Endothelial cell (in vitro differentiated cells): Measurements from ENCODE around the gene TNFSF15. TPM values are rescaled to one million over a fixed set of nuclear protein-coding genes. Genes with fewer than 3 reads are reported as not detected.

Source experiments
- DNase-seq: peaks from one replicate; pipeline ENCODE4 v3.0.0; 2021; ENCODE audit warnings: low spot score
- H3K27ac Mint-ChIP-seq: one replicate; pipeline ENCODE4 v1.8.0; 2021; ENCODE audit warnings: mixed read lengths, inconsistent platforms; ENCODE audit not compliant: unreplicated experiment
- H3K27me3 Mint-ChIP-seq: one replicate; pipeline ENCODE4 v1.8.0; 2021; ENCODE audit warnings: mild to moderate bottlenecking, moderate library complexity, mixed read lengths, inconsistent platforms; ENCODE audit not compliant: unreplicated experiment
- H3K36me3 Mint-ChIP-seq: one replicate; pipeline ENCODE4 v1.8.0; 2021; ENCODE audit warnings: mild to moderate bottlenecking, low read depth, mixed read lengths, inconsistent platforms; ENCODE audit not compliant: unreplicated experiment
- H3K4me1 Mint-ChIP-seq: one replicate; pipeline ENCODE4 v1.8.0; 2021; ENCODE audit warnings: mild to moderate bottlenecking, mixed read lengths, inconsistent platforms; ENCODE audit not compliant: unreplicated experiment
- H3K4me3 Mint-ChIP-seq: one replicate; pipeline ENCODE4 v1.8.0; 2021; ENCODE audit warnings: mild to moderate bottlenecking, mixed read lengths, inconsistent platforms; ENCODE audit not compliant: unreplicated experiment
- H3K9me3 Mint-ChIP-seq: one replicate; pipeline ENCODE4 v1.8.0; 2021; ENCODE audit warnings: mixed read lengths, inconsistent platforms; ENCODE audit not compliant: unreplicated experiment
- long read RNA-seq: library from polyadenylated mRNA; unstranded; transcript quantifications from one replicate; pipeline ENCODE4 v2.0.0, GENCODE V29; 2020; ENCODE audit not compliant: unreplicated experiment
- total RNA-seq: library from RNA; stranded (reverse); fragmentation: NEBNext Ultra II Directional; extraction: Animal tissue kit (Norgen Biotek cat#: 25700); gene quantifications from one replicate; pipeline ENCODE4 v1.2.1, GENCODE V29; 2021; ENCODE audit not compliant: unreplicated experiment
- TF ChIP-seq, protein P1 (sequence below): fragments of 200-600 bp; sonication (generic); IDR thresholded peaks from one replicate; pipeline ENCODE4 v1.5.0; 2021; ENCODE audit warnings: antibody characterized with exemption; ENCODE audit not compliant: unreplicated experiment

TNFSF15 gene
- not detected for total RNA-seq
- long read RNA-seq, result 0 reads

- TF ChIP-seq, protein P1, sequence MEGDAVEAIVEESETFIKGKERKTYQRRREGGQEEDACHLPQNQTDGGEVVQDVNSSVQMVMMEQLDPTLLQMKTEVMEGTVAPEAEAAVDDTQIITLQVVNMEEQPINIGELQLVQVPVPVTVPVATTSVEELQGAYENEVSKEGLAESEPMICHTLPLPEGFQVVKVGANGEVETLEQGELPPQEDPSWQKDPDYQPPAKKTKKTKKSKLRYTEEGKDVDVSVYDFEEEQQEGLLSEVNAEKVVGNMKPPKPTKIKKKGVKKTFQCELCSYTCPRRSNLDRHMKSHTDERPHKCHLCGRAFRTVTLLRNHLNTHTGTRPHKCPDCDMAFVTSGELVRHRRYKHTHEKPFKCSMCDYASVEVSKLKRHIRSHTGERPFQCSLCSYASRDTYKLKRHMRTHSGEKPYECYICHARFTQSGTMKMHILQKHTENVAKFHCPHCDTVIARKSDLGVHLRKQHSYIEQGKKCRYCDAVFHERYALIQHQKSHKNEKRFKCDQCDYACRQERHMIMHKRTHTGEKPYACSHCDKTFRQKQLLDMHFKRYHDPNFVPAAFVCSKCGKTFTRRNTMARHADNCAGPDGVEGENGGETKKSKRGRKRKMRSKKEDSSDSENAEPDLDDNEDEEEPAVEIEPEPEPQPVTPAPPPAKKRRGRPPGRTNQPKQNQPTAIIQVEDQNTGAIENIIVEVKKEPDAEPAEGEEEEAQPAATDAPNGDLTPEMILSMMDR, result no peak
- Mint-ChIP-seq H3K9me3 (no peaks in the 10 kb centered on the region), H3K4me1 (peaks cover 3% of the 10 kb centered on the region), H3K4me3 (no peak within 1 kb of the TSS), H3K27ac (no peak within 1 kb of the TSS), H3K27me3 (no peaks in the 10 kb centered on the region), H3K36me3 (no peaks in the 10 kb centered on the region)
- DNase-seq, result no peak
Observed at GRCh38 chr9:114805670-114806525, at the start of gene TNFSF15. TSS of gene TNFSF15 (minus strand) at chr9:114806039. CDS start at chr9:114806012, 27 bp downstream.

GRCh38 chr9:114855488-114855887, 49.6 kb upstream of the TNFSF15 start:
- peaks cover 7% of the 10 kb centered on the region for H3K4me1 Mint-ChIP-seq
- no peak overlapping the region for H3K27ac Mint-ChIP-seq
- no peaks in the 10 kb centered on the region for H3K36me3 Mint-ChIP-seq
- no peak for DNase-seq
- no peak overlapping the region for H3K4me3 Mint-ChIP-seq
- TF ChIP-seq, protein P1, result no peak
- no peaks in the 10 kb centered on the region for H3K9me3 Mint-ChIP-seq
- no peaks in the 10 kb centered on the region for H3K27me3 Mint-ChIP-seq

GRCh38 chr9:114854736-114855355, 49.0 kb upstream of the TNFSF15 start:
- TF ChIP-seq, protein P1, result no peak
- no peaks in the 10 kb centered on the region for H3K27me3 Mint-ChIP-seq
- no peak overlapping the region for H3K27ac Mint-ChIP-seq
- H3K4me1 Mint-ChIP-seq, result peaks cover 7% of the 10 kb centered on the region
- H3K36me3 Mint-ChIP-seq, result no peaks in the 10 kb centered on the region
- H3K4me3 Mint-ChIP-seq, result no peak overlapping the region
- DNase-seq, result no peak
- no peaks in the 10 kb centered on the region for H3K9me3 Mint-ChIP-seq

DNA sequence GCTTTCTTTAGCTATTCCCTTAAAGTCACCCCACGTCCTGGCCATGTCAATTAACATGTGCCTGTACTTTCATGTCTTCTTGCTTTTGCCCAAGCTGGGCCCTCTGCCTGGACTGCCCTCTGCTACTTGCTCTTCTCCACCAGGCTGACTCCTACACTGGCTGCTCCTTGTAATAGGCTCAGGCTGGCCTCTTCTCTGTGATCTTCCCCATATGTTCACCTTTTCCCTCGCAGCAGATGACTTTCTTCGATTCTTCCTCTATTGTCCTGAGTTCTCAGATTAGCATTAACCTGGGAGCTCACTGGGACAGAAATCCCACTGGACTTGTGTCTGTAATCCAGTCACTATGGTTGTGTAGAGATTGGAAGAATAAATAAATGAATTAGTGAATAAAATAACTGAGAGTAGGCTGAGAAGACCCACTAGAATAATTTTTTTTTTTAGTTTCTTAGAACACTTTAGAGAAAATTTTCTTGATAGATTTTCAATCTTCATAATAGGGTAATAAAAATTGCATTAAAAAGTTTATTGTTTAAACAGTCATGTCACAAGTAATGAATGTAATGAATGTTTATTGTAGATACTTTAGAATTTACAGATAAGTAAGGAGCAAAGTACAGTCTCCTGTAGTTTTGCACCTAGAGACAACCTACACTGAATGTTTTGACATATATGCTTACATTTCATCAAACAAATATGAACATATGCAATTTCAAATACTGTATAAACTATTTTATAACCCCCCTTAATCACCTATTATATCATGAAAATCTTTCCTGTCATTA, 47.4 kb upstream of the TNFSF15 start:
- TF ChIP-seq, protein P1, result no peak
- Mint-ChIP-seq H3K36me3 (no peaks in the 10 kb centered on the region), H3K4me1 (peaks cover 7% of the 10 kb centered on the region), H3K27ac (no peak overlapping the region), H3K27me3 (no peaks in the 10 kb centered on the region), H3K4me3 (no peak overlapping the region), H3K9me3 (no peaks in the 10 kb centered on the region)
- DNase-seq, result no peak
